ENCODE measurements around the gene PPM1D. TPM values are rescaled to one million over a fixed set of nuclear protein-coding genes. Genes with fewer than 3 reads are reported as not detected.

The PPM1D gene
- total and polyA plus RNA-seq, 2 experiments from 2014 or later, result 7.8 to 13.3 TPM

GRCh38 chr17:60661489-60661888 is 61.5 kb downstream of the PPM1D start (continued):
- TF ChIP-seq CREB1 (CRISPR knock-in tag; IDR thresholded peaks at IDR 0.05; ENCODE audit: low read depth) (no peak), REST (IDR thresholded peaks at IDR 0.05; ENCODE audit: unreplicated experiment) (no peak), EZH2phosphoT487 (IDR thresholded peaks at IDR 0.05; ENCODE audit: unreplicated experiment) (no peak), STAT1 (IDR thresholded peaks at IDR 0.05; ENCODE audit: unreplicated experiment) (no peak)
- TF ChIP-seq, protein P1, sequence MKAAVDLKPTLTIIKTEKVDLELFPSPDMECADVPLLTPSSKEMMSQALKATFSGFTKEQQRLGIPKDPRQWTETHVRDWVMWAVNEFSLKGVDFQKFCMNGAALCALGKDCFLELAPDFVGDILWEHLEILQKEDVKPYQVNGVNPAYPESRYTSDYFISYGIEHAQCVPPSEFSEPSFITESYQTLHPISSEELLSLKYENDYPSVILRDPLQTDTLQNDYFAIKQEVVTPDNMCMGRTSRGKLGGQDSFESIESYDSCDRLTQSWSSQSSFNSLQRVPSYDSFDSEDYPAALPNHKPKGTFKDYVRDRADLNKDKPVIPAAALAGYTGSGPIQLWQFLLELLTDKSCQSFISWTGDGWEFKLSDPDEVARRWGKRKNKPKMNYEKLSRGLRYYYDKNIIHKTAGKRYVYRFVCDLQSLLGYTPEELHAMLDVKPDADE (IDR thresholded peaks at IDR 0.05), result no peak

- ATAC-seq, result no peak
- H3K36me3 Mint-ChIP-seq (ENCODE audit: low read depth), result peaks cover 9% of the 10 kb centered on the region; the same call in 2 of the 3 replicates
- Histone ChIP-seq H3K9me2 (ENCODE audit: insufficient read depth) (no peaks in the 10 kb centered on the region), H3K4me3 (no peak overlapping the region), H4K20me1 (replicated peaks; ENCODE audit: insufficient read depth) (0 out of 2 replicates have a peak, but pooled peaks cover 4% of the 10 kb centered on the region), H3K79me2 (replicated peaks; ENCODE audit: insufficient read depth) (no peaks in the 10 kb centered on the region), H3K27me3 (ENCODE audit: insufficient read depth) (no peaks in the 10 kb centered on the region), H3K36me3 (ENCODE audit: insufficient read depth) (no peaks in the 10 kb centered on the region), H3K4me2 (no peak overlapping the region), H3K27ac (ENCODE audit: low read depth) (no peak overlapping the region), H3F3A (replicated peaks; ENCODE audit: low read depth) (no peaks in the 10 kb centered on the region), H3K4me1 (ENCODE audit: insufficient read depth) (no peaks in the 10 kb centered on the region), H2AFZ (no peak overlapping the region)
- H3K27ac Mint-ChIP-seq, result no peak overlapping the region
- H3K27me3 Mint-ChIP-seq (ENCODE audit: insufficient read depth, low read depth, poor library complexity), result peaks cover 2% of the 10 kb centered on the region
- TF ChIP-seq REST (IDR thresholded peaks at IDR 0.05; ENCODE audit: unreplicated experiment) (no peak), CTCF (conservative IDR thresholded peaks at IDR 0.05; ENCODE audit: low read depth in 2 of 2) (no peak), CREB1 (CRISPR knock-in tag; IDR thresholded peaks at IDR 0.05; ENCODE audit: low read depth) (no peak), POLR2AphosphoS5 (IDR thresholded peaks at IDR 0.05; ENCODE audit: low read depth) (no peak), STAT1 (IDR thresholded peaks at IDR 0.05; ENCODE audit: unreplicated experiment) (no peak)
- H3K4me3 Mint-ChIP-seq, result no peak overlapping the region
- H3K4me1 Mint-ChIP-seq, result no peaks in the 10 kb centered on the region
- no peak for DNase-seq (ENCODE audit: low spot score)
- no peaks in the 10 kb centered on the region for H3K9me3 Mint-ChIP-seq
Observed at GRCh38 chr17:60664022-60664421, 64.0 kb downstream of the PPM1D start.

Measured in GM23338 (cell line).